ENCODE data around the gene HSPG2.
"Not testable (repeated sequence)": the region's sequence is repeated elsewhere in the genome, so short reads cannot be mapped to it uniquely, and the experiment has no call there.

Gene HSPG2

GRCh38 chr1:21955501-21956281 is 18.6 kb upstream of the HSPG2 start:
- DNase-seq, result no peak

- no peak for DNase-seq
Measured at GRCh38 chr1:21955058-21955457, 17.9 kb upstream of the HSPG2 start.

GRCh38 chr1:21952786-21953520 is 15.8 kb upstream of the HSPG2 start:
- DNase-seq, result no peak

- no peak for DNase-seq
Measured at GRCh38 chr1:21951226-21951870, 14.2 kb upstream of the HSPG2 start.

GRCh38 chr1:21950734-21951133 is 13.6 kb upstream of the HSPG2 start:
- DNase-seq, result no peak

- DNase-seq, result no peak
Measured at GRCh38 chr1:21946836-21947587, 9.9 kb upstream of the HSPG2 start.

GRCh38 chr1:21944733-21945073 is 7.6 kb upstream of the HSPG2 start:
- no peak for DNase-seq

- DNase-seq, result not testable (repeated sequence)
Measured at GRCh38 chr1:21942959-21943640, 6.0 kb upstream of the HSPG2 start.

- no peak for DNase-seq
Measured at GRCh38 chr1:21942464-21942863, 5.4 kb upstream of the HSPG2 start.

- DNase-seq, result no peak
Measured at GRCh38 chr1:21941370-21941769, 4.3 kb upstream of the HSPG2 start.

- DNase-seq, result no peak
Measured at GRCh38 chr1:21940492-21940891, 3.4 kb upstream of the HSPG2 start.

GRCh38 chr1:21939650-21940374 is 2.7 kb upstream of the HSPG2 start:
- peak; percentile 68 for DNase-seq

- DNase-seq, result no peak
Measured at GRCh38 chr1:21938732-21939538, 1.8 kb upstream of the HSPG2 start.

GRCh38 chr1:21937372-21938121 is 437 bp upstream of the HSPG2 start:
- peak; percentile 47 for DNase-seq

GRCh38 chr1:21936366-21937031 is 611 bp downstream of the HSPG2 start:
- DNase-seq, result no peak

- no peak for DNase-seq
Measured at GRCh38 chr1:21935891-21936365, 1.2 kb downstream of the HSPG2 start.

- no peak for DNase-seq
Measured at GRCh38 chr1:21935393-21935804, 1.7 kb downstream of the HSPG2 start.

- DNase-seq, result no peak
Measured at GRCh38 chr1:21933397-21934248, 3.5 kb downstream of the HSPG2 start.
